ENCODE measurements around the gene TOR3A. TPM values are rescaled to one million over a fixed set of nuclear protein-coding genes. Genes with fewer than 3 reads are reported as not detected.

TOR3A gene
- total and polyA plus RNA-seq, 2 of the 8 experiments (the other 6 are each of a cell fraction or from before 2014, with no cell fraction given): 15.3 to 21.4 TPM

- no peak overlapping the region for H3K18ac ChIP-seq (ENCODE audit: extremely low read depth, low read length)
- no peaks in the 10 kb centered on the region for H3K79me2 ChIP-seq (ENCODE audit: control insufficient read depth in 1 of 2, insufficient read depth in 2 of 2, low read length in 2 of 2)
- FAIRE-seq: no peak
- TF ChIP-seq RAD21 (IDR thresholded peaks at IDR 0.05 in 1 of 2, conservative IDR thresholded peaks at IDR 0.05 in 1 of 2; ENCODE audit: low read depth in 2 of 2, low read length in 2 of 2) (peak; percentile 61 to 70), CTCF (IDR thresholded peaks at IDR 0.05; ENCODE audit: control extremely low read depth in 1 of 3, insufficient read depth in 1 of 3, low read depth in 1 of 3, low read length in 3 of 3) (peak in 2 of 3 experiments; percentile 51 to 53; a peak in 2 of 4 replicates), ATF2 (IDR thresholded peaks at IDR 0.05; ENCODE audit: low read length) (no peak)
- no peak overlapping the region for H3K4me3 ChIP-seq (ENCODE audit: extremely low read depth in 1 of 4, insufficient read depth in 2 of 4, low read depth in 3 of 4, low read length in 4 of 4)
- ChIA-PET CTCF (ENCODE audit: partially characterized antibody) (interaction anchor here (0.6 to 4.7 kb wide), 32 partner anchors 9 to 738 kb away, joined by 3 to 34 read pairs (median 6); partner anchors contain the start of gene SOAT1), POLR2A (ENCODE audit: partially characterized antibody) (interaction anchor here (0.6 to 2.5 kb wide), 5 partner anchors 23 to 60 kb away, joined by 3 to 9 read pairs (median 3); partner anchors contain the start of gene TOR3A)
- no peak overlapping the region for H2BK5ac ChIP-seq (ENCODE audit: low read depth, low read length)
- no peak overlapping the region for H3K9ac ChIP-seq (replicated peaks in 1 of 4; ENCODE audit: extremely low read depth in 1 of 4, low read depth in 3 of 4, low read length in 3 of 4)
- H2AK5ac ChIP-seq (ENCODE audit: low read depth, low read length): no peak overlapping the region
- 84% methylated on average over 7 of the region's 7 CpGs; no CpG with 5 or more reads in 1 of the 2 experiments for WGBS, 2 experiments (ENCODE audit: extremely low coverage in 1 of 2, insufficient coverage in 1 of 2, insufficient read length in 1 of 2, insufficient replicate concordance in 2 of 2, low coverage in 1 of 2, low lambda C conversion rate in 2 of 2, missing lambda C conversion rate in 1 of 2)
- H2BK15ac ChIP-seq (ENCODE audit: low read length): no peak overlapping the region
- no peak overlapping the region for H2AFZ ChIP-seq (ENCODE audit: low read length)
- no peak overlapping the region for H3K23ac ChIP-seq (ENCODE audit: insufficient read length)
- H3K4me1 ChIP-seq (replicated peaks in 1 of 4; ENCODE audit: control insufficient read depth in 3 of 4, insufficient read depth in 4 of 4, low read length in 3 of 4): peaks cover 0 to 2% (median 0%) of the 10 kb centered on the region in 4 experiments; a peak in 2 of 7 replicates
- H2BK20ac ChIP-seq (ENCODE audit: low read length): no peak overlapping the region
- H4K91ac ChIP-seq (replicated peaks; ENCODE audit: insufficient read length, low read length): no peak overlapping the region
- H4K8ac ChIP-seq (ENCODE audit: extremely low read depth, insufficient read depth, low read length): no peak overlapping the region
- no peak overlapping the region for H2BK120ac ChIP-seq (replicated peaks; ENCODE audit: low read depth, low read length)
- no peaks in the 10 kb centered on the region for H3K9me3 ChIP-seq (ENCODE audit: insufficient read depth in 2 of 2, low read depth in 1 of 2, low read length in 1 of 2)
- no peaks in the 10 kb centered on the region for H3K23me2 ChIP-seq (ENCODE audit: low read depth, low read length)
- H3K14ac ChIP-seq (ENCODE audit: insufficient read length): no peak overlapping the region
- no peak overlapping the region for H3K4me2 ChIP-seq (ENCODE audit: insufficient read depth in 1 of 2, low read depth in 2 of 2, low read length in 2 of 2)
- H3K56ac ChIP-seq (replicated peaks; ENCODE audit: insufficient read length, low read depth, low read length): no peak overlapping the region
- H3K27ac ChIP-seq (ENCODE audit: low read depth, low read length): no peak overlapping the region
- H3K79me1 ChIP-seq (ENCODE audit: low read depth, low read length): 0 out of 2 replicates have a peak, but pooled peaks cover 3% of the 10 kb centered on the region
- H2BK12ac ChIP-seq (ENCODE audit: low read depth, low read length): no peak overlapping the region
- DNase-seq (ENCODE audit: low read depth in 1 of 2, low spot score in 2 of 2): peak in 1 of 2 experiments; percentile 55
- no peaks in the 10 kb centered on the region for H4K20me1 ChIP-seq (replicated peaks in 1 of 2; ENCODE audit: control insufficient read depth in 1 of 2, insufficient read depth in 2 of 2, low read length in 2 of 2)
- H4K5ac ChIP-seq (ENCODE audit: insufficient read length, low read depth, low read length): no peak overlapping the region
- H3K27me3 ChIP-seq (replicated peaks in 1 of 4; ENCODE audit: control insufficient read depth in 3 of 4, extremely low read depth in 1 of 4, insufficient read depth in 3 of 4, low read length in 3 of 4): no peaks in the 10 kb centered on the region
- peaks cover 0 to 24% (median 8%) of the 10 kb centered on the region in 4 experiments; a peak in 4 of 8 replicates for H3K36me3 ChIP-seq (ENCODE audit: control insufficient read depth in 2 of 4, insufficient read depth in 4 of 4, low read length in 3 of 4)
- no peak overlapping the region for H3K4ac ChIP-seq (replicated peaks; ENCODE audit: insufficient read length, low read depth, low read length)
Measured at GRCh38 chr1:179121159-179121938, 39.5 kb downstream of the TOR3A start.

Data from H1 (cell line).